Muscle of leg (tissue), 11 donors: ENCODE measurements around the gene PRR29. TPM values are rescaled to one million over a fixed set of nuclear protein-coding genes. Genes with fewer than 3 reads are reported as not detected.

Experiments
- DNase-seq: peaks from one replicate; pipeline ENCODE4 v3.0.0; 2013
- H3K27ac ChIP-seq: one replicate; pipeline ENCODE4 v1.5.1; 2013; ENCODE audit warnings: mild to moderate bottlenecking, low read length, control low read depth
- H3K27me3 ChIP-seq: one replicate; pipeline ENCODE4 v1.6.1; 2013; ENCODE audit warnings: low read length; ENCODE audit not compliant: control insufficient read depth, insufficient read depth
- H3K36me3 ChIP-seq: one replicate; pipeline ENCODE4 v1.6.1; 2013; ENCODE audit warnings: low read length; ENCODE audit not compliant: control insufficient read depth, insufficient read depth
- H3K4me1 ChIP-seq: one replicate; pipeline ENCODE4 v1.6.1; 2013; ENCODE audit warnings: low read length; ENCODE audit not compliant: control insufficient read depth, insufficient read depth
- H3K4me3 ChIP-seq: one replicate; pipeline ENCODE4 v1.5.1; 2013; ENCODE audit warnings: low read length, control low read depth
- H3K9me3 ChIP-seq: replicated peaks from 2 replicates; pipeline ENCODE4 v1.6.1; 2013; ENCODE audit warnings: low read depth, low read length; ENCODE audit not compliant: control insufficient read depth
- WGBS: methylation state at CpG from one replicate; pipeline ENCODE4 v1.1.5; 2013; ENCODE audit warnings: missing lambda C conversion rate; ENCODE audit not compliant: insufficient coverage; 5-methylcytosine and 5-hydroxymethylcytosine counted together
- polyA plus RNA-seq, 8 donors: library from polyadenylated mRNA; unstranded; fragments of 120-200 nt; gene quantifications; one replicate each; pipeline versions ENCODE4 v1.2.1 to v1.2.3, GENCODE V29; 2013; ENCODE audit warnings: inconsistent platforms in 1 of 8, low replicate concordance in 1 of 8; ENCODE audit not compliant: insufficient read length in 8 of 8, insufficient read depth in 1 of 8
- total RNA-seq: library from RNA; stranded (reverse); fragments of 120-200 nt; gene quantifications from one replicate; pipeline ENCODE4 v1.2.4, GENCODE V29; 2013

The PRR29 gene
- total and polyA plus RNA-seq, 9 donors, result 0.75 to 4.0 (median 3.0) TPM

- WGBS, result 91% methylated on average over 12 of the region's 12 CpGs
- Histone ChIP-seq H3K4me1 (no peaks in the 10 kb centered on the region), H3K36me3 (peaks cover 43% of the 10 kb centered on the region), H3K27ac (no peak overlapping the region), H3K27me3 (no peaks in the 10 kb centered on the region), H3K9me3 (no peaks in the 10 kb centered on the region), H3K4me3 (no peak overlapping the region)
- no peak for DNase-seq
Measured at GRCh38 chr17:64042700-64043485, 44.7 kb downstream of the PRR29 start.

DNA sequence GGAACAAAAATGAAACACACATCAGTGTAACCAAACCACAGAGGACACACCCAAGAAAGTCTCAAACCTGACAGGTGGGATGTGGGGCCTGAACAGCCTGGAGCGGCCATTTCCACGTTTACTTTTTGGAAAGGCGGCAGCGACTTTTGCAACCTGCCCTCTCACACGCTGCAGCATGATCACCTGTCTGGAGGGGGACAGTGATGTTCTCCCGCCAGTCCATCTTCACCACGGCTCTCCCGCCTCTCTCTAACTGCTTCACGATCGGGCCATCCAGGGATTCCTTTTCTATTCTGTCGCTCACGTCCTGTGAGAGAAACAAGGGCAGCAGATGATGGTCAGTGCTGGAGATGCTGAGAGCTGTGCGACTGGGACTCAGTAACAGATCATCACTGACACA is 47.0 kb downstream of the PRR29 start:
- H3K4me1 ChIP-seq, result no peaks in the 10 kb centered on the region
- no peaks in the 10 kb centered on the region for H3K9me3 ChIP-seq
- no peak for DNase-seq
- peaks cover 59% of the 10 kb centered on the region for H3K36me3 ChIP-seq
- H3K27ac ChIP-seq, result no peak overlapping the region
- 90% methylated on average over 11 of the region's 13 CpGs for WGBS
- H3K4me3 ChIP-seq, result no peak overlapping the region
- no peaks in the 10 kb centered on the region for H3K27me3 ChIP-seq

GRCh38 chr17:64048805-64049204 is 50.7 kb downstream of the PRR29 start:
- Histone ChIP-seq H3K36me3 (peaks cover 56% of the 10 kb centered on the region), H3K4me1 (no peaks in the 10 kb centered on the region), H3K27ac (no peak overlapping the region), H3K4me3 (no peak overlapping the region), H3K9me3 (no peaks in the 10 kb centered on the region), H3K27me3 (no peaks in the 10 kb centered on the region)
- no peak for DNase-seq
- WGBS, result 93% methylated on average over 8 of the region's 9 CpGs

DNA sequence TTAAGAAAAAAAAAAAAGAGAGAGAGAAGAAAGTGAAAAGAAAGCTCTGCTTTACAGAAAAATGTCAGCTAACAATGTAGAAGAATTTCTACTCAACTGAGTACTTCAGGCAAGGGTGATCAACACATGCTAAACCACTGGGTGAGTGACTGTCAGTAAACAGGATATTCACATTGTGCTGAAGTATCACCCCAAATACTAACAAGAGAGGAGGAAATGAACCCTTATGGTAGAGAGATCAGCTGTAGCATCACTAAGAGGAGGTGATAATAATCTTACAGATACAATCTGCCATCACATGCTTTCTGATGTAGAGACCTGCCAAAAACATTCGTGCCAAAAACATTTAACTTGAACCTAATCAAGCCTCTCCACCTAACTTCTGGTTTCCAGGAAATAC is 53.0 kb downstream of the PRR29 start:
- Histone ChIP-seq H3K4me3 (no peak overlapping the region), H3K27ac (no peak overlapping the region), H3K36me3 (peaks cover 45% of the 10 kb centered on the region), H3K9me3 (no peaks in the 10 kb centered on the region), H3K4me1 (no peaks in the 10 kb centered on the region), H3K27me3 (no peaks in the 10 kb centered on the region)
- DNase-seq, result no peak
- no CpG with 5 or more reads among the region's 1 CpG for WGBS

- no peak overlapping the region for H3K4me3 ChIP-seq
- no peaks in the 10 kb centered on the region for H3K4me1 ChIP-seq
- no peaks in the 10 kb centered on the region for H3K27me3 ChIP-seq
- H3K9me3 ChIP-seq, result no peaks in the 10 kb centered on the region
- peaks cover 44% of the 10 kb centered on the region for H3K36me3 ChIP-seq
- 100% methylated on average over 3 of the region's 10 CpGs for WGBS
- H3K27ac ChIP-seq, result no peak overlapping the region
- no peak for DNase-seq
Measured at GRCh38 chr17:64053101-64053500, 55.0 kb downstream of the PRR29 start.

Other genes with a start within 250 kb of the PRR29 start
- 39.1 TPM for gene CCDC47, start 224.8 kb upstream of the PRR29 start, total RNA-seq
- gene CCDC47, start 224.8 kb upstream of the PRR29 start, polyA plus RNA-seq, result 10 to 100 TPM; 42.5 to 65.9 (median 52.9) TPM
- gene DDX42, start 224.2 kb upstream of the PRR29 start, total RNA-seq, result 61.8 TPM
- 100 to 1,000 TPM in 4 of 8 donors, 10 to 100 TPM in 4; 85.6 to 110 (median 96.5) TPM for gene DDX42, start 224.2 kb upstream of the PRR29 start, polyA plus RNA-seq
- gene PSMC5, start 170.9 kb upstream of the PRR29 start, total RNA-seq, result 20.3 TPM
- 100 to 1,000 TPM; 101 to 127 (median 114) TPM for gene PSMC5, start 170.9 kb upstream of the PRR29 start, polyA plus RNA-seq
- 29.1 TPM for gene FTSJ3, start 170.7 kb upstream of the PRR29 start, total RNA-seq
- gene FTSJ3, start 170.7 kb upstream of the PRR29 start, polyA plus RNA-seq, result 10 to 100 TPM; 35.2 to 45.4 (median 37.5) TPM
- gene SMARCD2, start 155.7 kb upstream of the PRR29 start, total RNA-seq, result 39.1 TPM
- 10 to 100 TPM; 24.5 to 41.9 (median 31.7) TPM for gene SMARCD2, start 155.7 kb upstream of the PRR29 start, polyA plus RNA-seq
- gene CSH2, start 124.7 kb upstream of the PRR29 start, total RNA-seq, result 8.5 TPM
- gene CSH2, start 124.7 kb upstream of the PRR29 start, polyA plus RNA-seq, result 10 to 100 TPM in 1 of 8 donors, 1 to 10 TPM in 4, under 1 TPM in 2, not detected in 1; 0.31 to 10.1 (median 2.7) TPM
- gene GH2, start 116.4 kb upstream of the PRR29 start, total RNA-seq, result 0.27 TPM
- under 1 TPM in 1 of 8 donors, not detected in 7; 0.35 TPM for gene GH2, start 116.4 kb upstream of the PRR29 start, polyA plus RNA-seq
- 21.9 TPM for gene CSH1, start 101.8 kb upstream of the PRR29 start, total RNA-seq
- gene CSH1, start 101.8 kb upstream of the PRR29 start, polyA plus RNA-seq, result 10 to 100 TPM in 2 of 8 donors, 1 to 10 TPM in 5, under 1 TPM in 1; 0.78 to 15.9 (median 3.9) TPM
- gene CSHL1, start 87.1 kb upstream of the PRR29 start, total RNA-seq, result 0.27 TPM
- gene CSHL1, start 87.1 kb upstream of the PRR29 start, polyA plus RNA-seq, result under 1 TPM in 3 of 8 donors, not detected in 5; 0.28 to 0.55 (median 0.30) TPM
- not detected for gene GH1, start 79.5 kb upstream of the PRR29 start, total RNA-seq
- gene GH1, start 79.5 kb upstream of the PRR29 start, polyA plus RNA-seq, result under 1 TPM in 1 of 8 donors, not detected in 7; 0.18 TPM
- gene CD79B, start 66.0 kb upstream of the PRR29 start, total RNA-seq, result 3.8 TPM
- gene CD79B, start 66.0 kb upstream of the PRR29 start, polyA plus RNA-seq, result 1 to 10 TPM; 1.8 to 4.3 (median 2.5) TPM
- gene SCN4A, start 25.4 kb upstream of the PRR29 start, total RNA-seq, result 23.3 TPM
- 10 to 100 TPM; 16.3 to 46.8 (median 36.8) TPM for gene SCN4A, start 25.4 kb upstream of the PRR29 start, polyA plus RNA-seq
- gene ICAM2, start 22.3 kb downstream of the PRR29 start, total RNA-seq, result 34.3 TPM
- gene ICAM2, start 22.3 kb downstream of the PRR29 start, polyA plus RNA-seq, result 10 to 100 TPM; 26.4 to 35.1 (median 30.3) TPM
- 4.8 TPM for gene ERN1, start 131.8 kb downstream of the PRR29 start, total RNA-seq
- gene ERN1, start 131.8 kb downstream of the PRR29 start, polyA plus RNA-seq, result 1 to 10 TPM; 3.4 to 5.7 (median 4.7) TPM